ENCODE measurements around the gene RBMS3. TPM values are rescaled to one million over a fixed set of nuclear protein-coding genes. Genes with fewer than 3 reads are reported as not detected.

Gene RBMS3
- total RNA-seq, 4 donors from 2014 or later, result 2.8 to 77.6 (median 13.7) TPM

- Histone ChIP-seq H3K36me3 (no peaks in the 10 kb centered on the region), H3K4me3 (no peak overlapping the region), H3K27ac (no peak overlapping the region), H3K9me3 (no peaks in the 10 kb centered on the region), H3K27me3 (no peaks in the 10 kb centered on the region), H3K4me1 (no peaks in the 10 kb centered on the region)
- DNase-seq, result no peak
- TF ChIP-seq POLR2A (IDR thresholded peaks at IDR 0.05) (no peak), CTCF (IDR thresholded peaks at IDR 0.05) (no peak)
Observed at GRCh38 chr3:29313981-29314726, 33.3 kb downstream of the RBMS3 start.

GRCh38 chr3:29314727-29315088, 33.8 kb downstream of the RBMS3 start:
- Histone ChIP-seq H3K27me3 (no peaks in the 10 kb centered on the region), H3K27ac (no peak overlapping the region), H3K4me1 (no peaks in the 10 kb centered on the region), H3K36me3 (no peaks in the 10 kb centered on the region), H3K9me3 (no peaks in the 10 kb centered on the region), H3K4me3 (no peak overlapping the region)
- TF ChIP-seq POLR2A (IDR thresholded peaks at IDR 0.05) (no peak), CTCF (IDR thresholded peaks at IDR 0.05) (no peak)
- no peak for DNase-seq

- TF ChIP-seq POLR2A (IDR thresholded peaks at IDR 0.05), result no peak
- no peak overlapping the region for H3K27ac ChIP-seq
- no peaks in the 10 kb centered on the region for H3K9me3 ChIP-seq
- no peaks in the 10 kb centered on the region for H3K36me3 ChIP-seq
- no peak overlapping the region for H3K4me3 ChIP-seq
- no peaks in the 10 kb centered on the region for H3K4me1 ChIP-seq
- H3K27me3 ChIP-seq, result no peaks in the 10 kb centered on the region
- DNase-seq, result no peak
Observed at GRCh38 chr3:29317659-29318173, 36.8 kb downstream of the RBMS3 start.

- Histone ChIP-seq H3K36me3 (no peaks in the 10 kb centered on the region), H3K27ac (no peak overlapping the region), H3K9me3 (no peaks in the 10 kb centered on the region), H3K4me3 (no peak overlapping the region), H3K4me1 (no peaks in the 10 kb centered on the region), H3K27me3 (no peaks in the 10 kb centered on the region)
- TF ChIP-seq POLR2A (IDR thresholded peaks at IDR 0.05) (no peak), CTCF (IDR thresholded peaks at IDR 0.05) (no peak)
- no peak for DNase-seq
Observed at GRCh38 chr3:29318251-29318650, 37.4 kb downstream of the RBMS3 start.

- H3K36me3 ChIP-seq, result no peaks in the 10 kb centered on the region
- H3K9me3 ChIP-seq, result no peaks in the 10 kb centered on the region
- no peak for TF ChIP-seq CTCF (IDR thresholded peaks at IDR 0.05)
- H3K27ac ChIP-seq, result no peak overlapping the region
- H3K4me3 ChIP-seq, result no peak overlapping the region
- DNase-seq, result no peak
- H3K27me3 ChIP-seq, result no peaks in the 10 kb centered on the region
- H3K4me1 ChIP-seq, result no peaks in the 10 kb centered on the region
Observed at GRCh38 chr3:29319262-29319661, 38.4 kb downstream of the RBMS3 start.

GRCh38 chr3:29319798-29320197, 38.9 kb downstream of the RBMS3 start:
- Histone ChIP-seq H3K9me3 (no peaks in the 10 kb centered on the region), H3K36me3 (no peaks in the 10 kb centered on the region), H3K27ac (no peak overlapping the region), H3K27me3 (no peaks in the 10 kb centered on the region), H3K4me3 (no peak overlapping the region), H3K4me1 (no peaks in the 10 kb centered on the region)
- DNase-seq, result no peak
- TF ChIP-seq CTCF (IDR thresholded peaks at IDR 0.05), result no peak
- no peak for TF ChIP-seq POLR2A (IDR thresholded peaks at IDR 0.05)
